HEK293 (cell line): ENCODE measurements around the gene SLAMF9.

Experiments used
- CTCF ChIA-PET: fragments of 350-600 bp; formaldehyde crosslinking; extraction: SDS; loops from one replicate; lab custom pipeline; 2021; ENCODE audit warnings: antibody characterized with exemption; lab: Yijun Ruan, JAX
- POLR2A ChIA-PET: fragments of 300-600 bp; formaldehyde crosslinking; extraction: SDS; loops from one replicate; lab custom pipeline; 2020; ENCODE audit warnings: antibody characterized with exemption, inconsistent platforms; lab: Yijun Ruan, JAX
- H3K27ac ChIP-seq: fragments of 200-500 bp; sonication (Bioruptor generic); 2 replicates; pipeline ENCODE4 v1.5.1; 2014; ENCODE audit warnings: low read depth, low read length, control low read depth, inconsistent platforms; ENCODE audit errors: extremely low read depth
- H3K36me3 ChIP-seq, 2 experiments: fragments of 200-500 bp in 1 of 2; sonication (Bioruptor generic) in 1 of 2; 1 replicate in 1 of 2; 2 replicates in 1 of 2; pipeline ENCODE4 v1.5.1; 2014 to 2017; ENCODE audit warnings: inconsistent platforms in 2 of 2, low read length in 2 of 2; ENCODE audit not compliant: control insufficient read depth in 2 of 2, insufficient read depth in 1 of 2
- H3K4me1 ChIP-seq: fragments of 200-500 bp; sonication (Bioruptor generic); 2 replicates; pipeline ENCODE4 v1.5.1; 2014; ENCODE audit warnings: mild to moderate bottlenecking, low read length, inconsistent platforms; ENCODE audit not compliant: control insufficient read depth, insufficient read depth
- H3K4me3 ChIP-seq: 2 replicates; pipeline ENCODE4 v1.5.1; 2011; ENCODE audit warnings: low read depth, mild to moderate bottlenecking, control low read depth, low read length, moderate library complexity
- H3K9me3 ChIP-seq: fragments of 200-500 bp; sonication (Bioruptor generic); 2 replicates; pipeline ENCODE4 v1.5.1; 2014; ENCODE audit warnings: low read depth, low read length, inconsistent platforms; ENCODE audit not compliant: control insufficient read depth, insufficient read depth
- GLIS1 ChIP-seq: fragments of 450-650 bp; formaldehyde crosslinking; IDR thresholded peaks from 2 replicates; pipeline ENCODE4 v1.5.1; 2016; ENCODE audit warnings: missing biosample characterization, missing genetic modification characterization
- GLIS2 ChIP-seq: fragments of 450-650 bp; formaldehyde crosslinking; IDR thresholded peaks from 2 replicates; pipeline ENCODE4 v1.5.1; 2016; ENCODE audit warnings: missing biosample characterization, missing genetic modification characterization
- KLF10 ChIP-seq: fragments of 450-650 bp; IDR thresholded peaks from 2 replicates; pipeline ENCODE4 v1.5.1; 2018; ENCODE audit warnings: missing biosample characterization, mild to moderate bottlenecking, missing genetic modification characterization
- KLF7 ChIP-seq: fragments of 450-650 bp; formaldehyde crosslinking; IDR thresholded peaks from 2 replicates; pipeline ENCODE4 v1.5.1; 2016; ENCODE audit warnings: missing biosample characterization, missing genetic modification characterization, borderline replicate concordance
- SCRT2 ChIP-seq: fragments of 450-650 bp; formaldehyde crosslinking; IDR thresholded peaks from 2 replicates; pipeline ENCODE4 v1.5.1; 2016; ENCODE audit warnings: missing biosample characterization, missing genetic modification characterization
- SETDB1 ChIP-seq: IDR thresholded peaks from one replicate; pipeline ENCODE4 v1.6.1; 2017; ENCODE audit warnings: mild to moderate bottlenecking, low read length, moderate library complexity, mixed read lengths; ENCODE audit not compliant: insufficient read length
- SP2 ChIP-seq: fragments of 450-650 bp; formaldehyde crosslinking; IDR thresholded peaks from 2 replicates; pipeline ENCODE4 v1.5.1; 2016; ENCODE audit warnings: missing biosample characterization, missing genetic modification characterization
- YY1 ChIP-seq: fragments of 450-650 bp; formaldehyde crosslinking; IDR thresholded peaks from 2 replicates; pipeline ENCODE4 v1.5.1; 2018; ENCODE audit warnings: missing biosample characterization, missing genetic modification characterization
- ZBTB48 ChIP-seq: fragments of 450-650 bp; formaldehyde crosslinking; IDR thresholded peaks from 2 replicates; pipeline ENCODE4 v1.5.1; 2016; ENCODE audit warnings: missing biosample characterization, missing genetic modification characterization
- ZFHX2 ChIP-seq: fragments of 450-650 bp; formaldehyde crosslinking; conservative IDR thresholded peaks from 2 replicates; pipeline ENCODE4 v1.5.1; 2016; ENCODE audit warnings: missing biosample characterization, missing genetic modification characterization
- ZNF133 ChIP-seq: fragments of 450-650 bp; formaldehyde crosslinking; IDR thresholded peaks from 2 replicates; pipeline ENCODE4 v1.5.1; 2016; ENCODE audit warnings: missing biosample characterization, missing genetic modification characterization
- ZNF138 ChIP-seq: fragments of 450-650 bp; formaldehyde crosslinking; IDR thresholded peaks from 2 replicates; pipeline ENCODE4 v1.5.1; 2016; ENCODE audit warnings: missing biosample characterization, missing genetic modification characterization, borderline replicate concordance
- ZNF140 ChIP-seq: fragments of 450-650 bp; formaldehyde crosslinking; IDR thresholded peaks from 2 replicates; pipeline ENCODE4 v1.5.1; 2016; ENCODE audit warnings: missing biosample characterization, missing genetic modification characterization
- ZNF175 ChIP-seq: fragments of 450-650 bp; formaldehyde crosslinking; IDR thresholded peaks from 2 replicates; pipeline ENCODE4 v1.5.1; 2016; ENCODE audit warnings: missing biosample characterization, missing genetic modification characterization
- ZNF19 ChIP-seq: fragments of 450-650 bp; formaldehyde crosslinking; IDR thresholded peaks from 2 replicates; pipeline ENCODE4; 2016; ENCODE audit warnings: missing biosample characterization, missing genetic modification characterization, low read depth
- ZNF211 ChIP-seq: fragments of 450-650 bp; formaldehyde crosslinking; IDR thresholded peaks from 2 replicates; pipeline ENCODE4 v1.5.1; 2016; ENCODE audit warnings: low read depth, missing biosample characterization, missing genetic modification characterization
- ZNF24 ChIP-seq: fragments of 450-650 bp; formaldehyde crosslinking; IDR thresholded peaks from 2 replicates; pipeline ENCODE4 v1.5.1; 2016; ENCODE audit warnings: missing biosample characterization, missing genetic modification characterization
- ZNF274 ChIP-seq, 2 experiments: fragments of 200-500 bp in 1 of 2; fragments of 450-650 bp in 1 of 2; sonication (Bioruptor generic) in 1 of 2; formaldehyde crosslinking in 1 of 2; IDR thresholded peaks; 2 replicates each; pipeline versions ENCODE4 v1.5.1 to v1.6.1; 2014 to 2016; ENCODE audit warnings: borderline replicate concordance in 1 of 2, inconsistent platforms in 1 of 2, low read length in 1 of 2, missing biosample characterization in 1 of 2, missing genetic modification characterization in 1 of 2
- ZNF311 ChIP-seq: fragments of 450-650 bp; formaldehyde crosslinking; IDR thresholded peaks from 2 replicates; pipeline ENCODE4 v1.5.1; 2017; ENCODE audit warnings: missing biosample characterization, missing genetic modification characterization, borderline replicate concordance
- ZNF354C ChIP-seq: fragments of 450-650 bp; formaldehyde crosslinking; IDR thresholded peaks from 2 replicates; pipeline ENCODE4 v1.5.1; 2016; ENCODE audit warnings: missing biosample characterization, missing genetic modification characterization, low read depth, borderline replicate concordance
- ZNF398 ChIP-seq: fragments of 450-650 bp; formaldehyde crosslinking; IDR thresholded peaks from 2 replicates; pipeline ENCODE4 v1.5.1; 2017; ENCODE audit warnings: missing biosample characterization, missing genetic modification characterization
- ZNF404 ChIP-seq: fragments of 450-650 bp; formaldehyde crosslinking; IDR thresholded peaks from 2 replicates; pipeline ENCODE4 v1.5.1; 2017; ENCODE audit warnings: missing biosample characterization, missing genetic modification characterization
- ZNF449 ChIP-seq: fragments of 450-650 bp; formaldehyde crosslinking; IDR thresholded peaks from 2 replicates; pipeline ENCODE4 v1.5.1; 2017; ENCODE audit warnings: missing biosample characterization, mild to moderate bottlenecking, missing genetic modification characterization, moderate library complexity
- ZNF488 ChIP-seq: fragments of 450-650 bp; formaldehyde crosslinking; IDR thresholded peaks from 2 replicates; pipeline ENCODE4 v1.5.1; 2016; ENCODE audit warnings: missing biosample characterization, missing genetic modification characterization
- ZNF510 ChIP-seq: fragments of 450-650 bp; formaldehyde crosslinking; IDR thresholded peaks from 2 replicates; pipeline ENCODE4 v1.5.1; 2018; ENCODE audit warnings: mild to moderate bottlenecking, missing genetic modification characterization, missing biosample characterization; ENCODE audit not compliant: insufficient replicate concordance
- ZNF629 ChIP-seq: fragments of 450-650 bp; formaldehyde crosslinking; IDR thresholded peaks from 2 replicates; pipeline ENCODE4 v1.5.1; 2017; ENCODE audit warnings: missing biosample characterization, missing genetic modification characterization
- ZNF639 ChIP-seq: fragments of 450-650 bp; formaldehyde crosslinking; IDR thresholded peaks from 2 replicates; pipeline ENCODE4 v1.5.1; 2016; ENCODE audit warnings: missing biosample characterization, missing genetic modification characterization
- ZNF654 ChIP-seq: fragments of 450-650 bp; formaldehyde crosslinking; IDR thresholded peaks from 2 replicates; pipeline ENCODE4 v1.5.1; 2016; ENCODE audit warnings: low read depth, missing biosample characterization, missing genetic modification characterization
- ZNF664 ChIP-seq: fragments of 450-650 bp; formaldehyde crosslinking; IDR thresholded peaks from 2 replicates; pipeline ENCODE4 v1.5.1; 2016; ENCODE audit warnings: missing biosample characterization, missing genetic modification characterization
- ZNF785 ChIP-seq: fragments of 450-650 bp; formaldehyde crosslinking; IDR thresholded peaks from 2 replicates; pipeline ENCODE4 v1.5.1; 2016; ENCODE audit warnings: missing biosample characterization, missing genetic modification characterization
- ZSCAN5A ChIP-seq: fragments of 450-650 bp; formaldehyde crosslinking; IDR thresholded peaks from 2 replicates; pipeline ENCODE4 v1.5.1; 2016; ENCODE audit warnings: missing biosample characterization, missing genetic modification characterization

SLAMF9 gene

GRCh38 chr1:159921700-159922504 lies 32.1 kb downstream of the SLAMF9 start:
- ChIA-PET CTCF (interaction anchor here (0.7 to 2.2 kb wide), 5 partner anchors 15 to 1718 kb away, joined by 3 to 14 read pairs (median 4); no protein-coding TSS in a partner anchor), POLR2A (interaction anchor here (1.0 to 4.1 kb wide), 3 partner anchors 29 to 148 kb away, joined by 3 to 14 read pairs (median 3); no protein-coding TSS in a partner anchor)
- Histone ChIP-seq H3K4me1 (peaks cover 13% of the 10 kb centered on the region), H3K27ac (no peak overlapping the region; the same call in 1 of the 2 replicates), H3K9me3 (no peaks in the 10 kb centered on the region), H3K4me3 (peak overlapping the region; percentile 64), H3K36me3 (peaks cover 6 to 56% of the 10 kb centered on the region in 2 experiments; a peak in 2 of 3 replicates)
- TF ChIP-seq ZNF639 (no peak), ZBTB48 (tag by site-specific recombination) (no peak), ZNF24 (no peak), ZNF211 (tag by site-specific recombination) (no peak), SP2 (no peak), KLF7 (tag by site-specific recombination) (no peak), SCRT2 (tag by site-specific recombination) (no peak), YY1 (tag by site-specific recombination) (no peak), ZNF449 (tag by site-specific recombination) (no peak), ZNF175 (tag by site-specific recombination) (no peak), ZSCAN5A (tag by site-specific recombination) (no peak), ZNF311 (tag by site-specific recombination) (no peak), ZNF138 (tag by site-specific recombination) (no peak), ZNF398 (tag by site-specific recombination) (peak; percentile 71), SETDB1 (no peak), GLIS1 (tag by site-specific recombination) (peak; percentile 68), ZNF629 (tag by site-specific recombination) (peak; percentile 25; the same call in 1 of the 2 replicates), ZNF133 (no peak), ZNF664 (no peak), ZNF510 (tag by site-specific recombination) (no peak), KLF10 (no peak), ZNF274 (IDR thresholded peaks at IDR 0.05; ENCODE audit: low read length) (no peak), ZNF274 (tag by site-specific recombination; IDR thresholded peaks at IDR 0.05; ENCODE audit: borderline replicate concordance) (no peak), GLIS2 (tag by site-specific recombination) (peak; percentile 33), ZNF404 (tag by site-specific recombination) (no peak), ZNF654 (tag by site-specific recombination) (no peak), ZNF354C (tag by site-specific recombination) (no peak), ZNF140 (tag by site-specific recombination) (no peak), ZNF488 (no peak), ZFHX2 (peak; percentile 71), ZNF19 (tag by site-specific recombination) (no peak), ZNF785 (tag by site-specific recombination) (no peak)
